Measurements from ENCODE around the gene TPST1. TPM values are rescaled to one million over a fixed set of nuclear protein-coding genes. Genes with fewer than 3 reads are reported as not detected.
A peak's percentile ranks its signal among the peaks of the same experiment; 100 is the strongest.

TPST1 gene
- total RNA-seq, 4 donors from 2014 or later, result 1.5 to 28.3 (median 9.7) TPM

GRCh38 chr7:66236713-66237303, 31.7 kb downstream of the TPST1 start:
- H3K9me3 ChIP-seq, result no peaks in the 10 kb centered on the region
- intact Hi-C loops (cut with DNase I; ENCODE audit: low total_unique reads), result no loop called here
- no peaks in the 10 kb centered on the region for H3K36me3 ChIP-seq
- peaks cover 8 to 22% (median 19%) of the 10 kb centered on the region in 4 donors for H3K4me1 ChIP-seq
- no peak overlapping the region for H3K4me3 ChIP-seq
- no peak overlapping the region for H3K27ac ChIP-seq
- no peak for DNase-seq
- no peaks in the 10 kb centered on the region for H3K27me3 ChIP-seq
- TF ChIP-seq EP300 (IDR thresholded peaks at IDR 0.05; ENCODE audit: low read depth), result no peak
- no peak for TF ChIP-seq POLR2A (IDR thresholded peaks at IDR 0.05)
- no peak for TF ChIP-seq POLR2AphosphoS5 (IDR thresholded peaks at IDR 0.05)
- TF ChIP-seq CTCF (IDR thresholded peaks at IDR 0.05), result no peak
- WGBS, 2 donors (ENCODE audit: low coverage in 1 of 2), result 68% methylated on average over 2 of the region's 2 CpGs; no CpG with 5 or more reads in 1 of the 2 donors
- in situ Hi-C loops (cut with MboI; ENCODE audit: low pct_ligation_motif_present in 1 of 4, low pct_unique_long_range_greater_than_20kb in 1 of 4, low sequenced_read_pairs in 3 of 4), result no loop called here

GRCh38 chr7:66237906-66238772, 33.0 kb downstream of the TPST1 start:
- H3K9me3 ChIP-seq, result no peaks in the 10 kb centered on the region
- H3K36me3 ChIP-seq, result no peaks in the 10 kb centered on the region
- no peak overlapping the region for H3K4me3 ChIP-seq
- TF ChIP-seq POLR2AphosphoS5 (IDR thresholded peaks at IDR 0.05) (no peak), EP300 (IDR thresholded peaks at IDR 0.05; ENCODE audit: low read depth) (no peak), CTCF (IDR thresholded peaks at IDR 0.05) (no peak), POLR2A (IDR thresholded peaks at IDR 0.05) (no peak)
- no peak for DNase-seq
- WGBS, 2 donors (ENCODE audit: low coverage in 1 of 2), result 36 to 38% methylated on average over 5 to 6 of the region's 6 CpGs
- H3K4me1 ChIP-seq, result peaks cover 8 to 22% (median 19%) of the 10 kb centered on the region in 4 donors
- in situ Hi-C loops (cut with MboI; ENCODE audit: low pct_ligation_motif_present in 1 of 4, low pct_unique_long_range_greater_than_20kb in 1 of 4, low sequenced_read_pairs in 3 of 4), result no loop called here
- intact Hi-C loops (cut with DNase I; ENCODE audit: low total_unique reads), result no loop called here
- H3K27ac ChIP-seq, result peak overlapping the region in 3 of 4 donors; percentile 42 to 50 (median 50)
- no peaks in the 10 kb centered on the region for H3K27me3 ChIP-seq

GRCh38 chr7:66238773-66239466, 33.8 kb downstream of the TPST1 start:
- no peak for DNase-seq
- 36 to 49% methylated on average over 5 of the region's 5 CpGs for WGBS, 2 donors (ENCODE audit: low coverage in 1 of 2)
- TF ChIP-seq CTCF (IDR thresholded peaks at IDR 0.05), result no peak
- no peak for TF ChIP-seq POLR2AphosphoS5 (IDR thresholded peaks at IDR 0.05)
- TF ChIP-seq EP300 (IDR thresholded peaks at IDR 0.05; ENCODE audit: low read depth), result no peak
- peak overlapping the region in 3 of 4 donors; percentile 42 to 50 (median 50) for H3K27ac ChIP-seq
- H3K27me3 ChIP-seq, result no peaks in the 10 kb centered on the region
- no peaks in the 10 kb centered on the region for H3K9me3 ChIP-seq
- H3K36me3 ChIP-seq, result no peaks in the 10 kb centered on the region
- intact Hi-C loops (cut with DNase I; ENCODE audit: low total_unique reads), result no loop called here
- in situ Hi-C loops (cut with MboI; ENCODE audit: low pct_ligation_motif_present in 1 of 4, low pct_unique_long_range_greater_than_20kb in 1 of 4, low sequenced_read_pairs in 3 of 4), result no loop called here
- H3K4me1 ChIP-seq, result peaks cover 8 to 22% (median 19%) of the 10 kb centered on the region in 4 donors
- H3K4me3 ChIP-seq, result no peak overlapping the region

- no peak overlapping the region for H3K4me3 ChIP-seq
- H3K9me3 ChIP-seq, result no peaks in the 10 kb centered on the region
- intact Hi-C loops (cut with DNase I; ENCODE audit: low total_unique reads), result no loop called here
- no peaks in the 10 kb centered on the region for H3K27me3 ChIP-seq
- H3K27ac ChIP-seq, result no peak overlapping the region
- H3K4me1 ChIP-seq, result peaks cover 8 to 22% (median 19%) of the 10 kb centered on the region in 4 donors
- 41 to 50% methylated on average over 1 of the region's 1 CpG for WGBS, 2 donors (ENCODE audit: low coverage in 1 of 2)
- TF ChIP-seq POLR2A (IDR thresholded peaks at IDR 0.05) (no peak), CTCF (IDR thresholded peaks at IDR 0.05) (no peak), POLR2AphosphoS5 (IDR thresholded peaks at IDR 0.05) (no peak), EP300 (IDR thresholded peaks at IDR 0.05; ENCODE audit: low read depth) (no peak)
- DNase-seq, result no peak
- in situ Hi-C loops (cut with MboI; ENCODE audit: low pct_ligation_motif_present in 1 of 4, low pct_unique_long_range_greater_than_20kb in 1 of 4, low sequenced_read_pairs in 3 of 4), result no loop called here
- no peaks in the 10 kb centered on the region for H3K36me3 ChIP-seq
Observed at GRCh38 chr7:66239467-66239856, 34.3 kb downstream of the TPST1 start.
